Suprapubic skin (tissue), 4 donors: ENCODE results near the gene ENKUR. TPM values are rescaled to one million over a fixed set of nuclear protein-coding genes. Genes with fewer than 3 reads are reported as not detected.
A peak's percentile ranks its signal among the peaks of the same experiment; 100 is the strongest.

Experiments used
- DNase-seq, 2 donors: peaks; one replicate each; pipeline ENCODE4 v3.0.0-alpha.2; 2019; ENCODE audit warnings: low spot score in 2 of 2
- H3K27ac ChIP-seq: fragments of 200-600 bp; sonication (generic); one replicate; pipeline ENCODE4 v1.5.1; 2019
- H3K27me3 ChIP-seq: fragments of 200-600 bp; sonication (generic); one replicate; pipeline ENCODE4 v1.5.1; 2019
- H3K36me3 ChIP-seq: fragments of 200-600 bp; sonication (generic); one replicate; pipeline ENCODE4 v1.5.1; 2019
- H3K4me1 ChIP-seq: fragments of 200-600 bp; sonication (generic); one replicate; pipeline ENCODE4 v1.5.1; 2019
- H3K4me3 ChIP-seq: fragments of 200-600 bp; sonication (generic); one replicate; pipeline ENCODE4 v1.5.1; 2019; ENCODE audit warnings: mild to moderate bottlenecking
- H3K9me3 ChIP-seq: fragments of 200-600 bp; sonication (generic); one replicate; pipeline ENCODE4 v1.5.1; 2019
- EP300 ChIP-seq: sonication (generic); formaldehyde crosslinking; IDR thresholded peaks from one replicate; pipeline ENCODE4 v1.6.1; 2017; ENCODE audit warnings: antibody characterized with exemption
- POLR2A ChIP-seq, 2 donors: fragments of 450-650 bp; IDR thresholded peaks; one replicate each; pipeline ENCODE4 v1.6.1; 2017; ENCODE audit warnings: antibody characterized with exemption in 2 of 2, mild to moderate bottlenecking in 2 of 2, moderate library complexity in 2 of 2
- POLR2AphosphoS5 ChIP-seq, 3 donors: sonication (generic); formaldehyde crosslinking; IDR thresholded peaks; one replicate each; pipeline ENCODE4 v1.6.1; 2017; ENCODE audit warnings: antibody characterized with exemption in 3 of 3
- WGBS: methylation state at CpG from one replicate; pipeline ENCODE4 v1.1.5; 2018; 5-methylcytosine and 5-hydroxymethylcytosine counted together
- total RNA-seq, 4 donors: library from RNA; depleted of rRNA; stranded (reverse); fragments of >200 nt; gene quantifications; one replicate each; pipeline ENCODE4 v1.1.0, GENCODE V29; 2016
- TF ChIP-seq, protein P1 (sequence below), 2 donors: fragments of 200-600 bp in 1 of 2; fragments of 450-650 bp in 1 of 2; sonication (generic) in 1 of 2; IDR thresholded peaks; one replicate each; pipeline ENCODE4 v1.5.1; 2016 to 2019; ENCODE audit warnings: antibody characterized with exemption in 2 of 2, mild to moderate bottlenecking in 1 of 2, moderate library complexity in 1 of 2

Gene ENKUR
- total RNA-seq, 4 donors from 2014 or later, result not detected

DNA sequence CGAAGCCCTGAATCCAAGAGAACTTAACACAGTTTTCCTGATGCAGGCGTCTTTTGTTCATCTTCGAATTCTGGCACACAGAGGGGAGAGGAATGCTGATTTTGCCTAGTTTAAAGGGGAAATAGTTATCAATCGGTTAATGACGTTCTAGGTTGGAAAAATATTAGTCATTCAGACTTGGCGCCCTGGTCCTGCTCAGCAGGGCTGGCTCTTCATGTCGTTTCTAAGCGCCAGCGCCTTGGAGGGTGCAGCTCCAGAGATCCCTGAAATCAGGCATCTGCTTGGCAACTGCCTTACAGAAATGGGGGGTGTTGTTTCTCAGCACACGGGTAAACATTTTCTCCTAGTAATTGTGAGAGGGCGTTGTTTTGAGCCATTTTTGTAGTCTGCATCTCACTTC is 62.3 kb downstream of the ENKUR start:
- 47% methylated on average over 11 of the region's 11 CpGs for WGBS
- DNase-seq, result no peak
- TF ChIP-seq EP300 (no peak), POLR2A (IDR thresholded peaks at IDR 0.05) (no peak), POLR2AphosphoS5 (IDR thresholded peaks at IDR 0.05) (no peak)
- TF ChIP-seq, protein P1, sequence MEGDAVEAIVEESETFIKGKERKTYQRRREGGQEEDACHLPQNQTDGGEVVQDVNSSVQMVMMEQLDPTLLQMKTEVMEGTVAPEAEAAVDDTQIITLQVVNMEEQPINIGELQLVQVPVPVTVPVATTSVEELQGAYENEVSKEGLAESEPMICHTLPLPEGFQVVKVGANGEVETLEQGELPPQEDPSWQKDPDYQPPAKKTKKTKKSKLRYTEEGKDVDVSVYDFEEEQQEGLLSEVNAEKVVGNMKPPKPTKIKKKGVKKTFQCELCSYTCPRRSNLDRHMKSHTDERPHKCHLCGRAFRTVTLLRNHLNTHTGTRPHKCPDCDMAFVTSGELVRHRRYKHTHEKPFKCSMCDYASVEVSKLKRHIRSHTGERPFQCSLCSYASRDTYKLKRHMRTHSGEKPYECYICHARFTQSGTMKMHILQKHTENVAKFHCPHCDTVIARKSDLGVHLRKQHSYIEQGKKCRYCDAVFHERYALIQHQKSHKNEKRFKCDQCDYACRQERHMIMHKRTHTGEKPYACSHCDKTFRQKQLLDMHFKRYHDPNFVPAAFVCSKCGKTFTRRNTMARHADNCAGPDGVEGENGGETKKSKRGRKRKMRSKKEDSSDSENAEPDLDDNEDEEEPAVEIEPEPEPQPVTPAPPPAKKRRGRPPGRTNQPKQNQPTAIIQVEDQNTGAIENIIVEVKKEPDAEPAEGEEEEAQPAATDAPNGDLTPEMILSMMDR (IDR thresholded peaks at IDR 0.05), result no peak
- peak overlapping the region; percentile 91 for H3K27ac ChIP-seq
- H3K4me1 ChIP-seq, result peaks cover 34% of the 10 kb centered on the region
- H3K4me3 ChIP-seq, result peak overlapping the region; percentile 76
- no peaks in the 10 kb centered on the region for H3K9me3 ChIP-seq
- no peaks in the 10 kb centered on the region for H3K27me3 ChIP-seq
- H3K36me3 ChIP-seq, result no peaks in the 10 kb centered on the region

DNA sequence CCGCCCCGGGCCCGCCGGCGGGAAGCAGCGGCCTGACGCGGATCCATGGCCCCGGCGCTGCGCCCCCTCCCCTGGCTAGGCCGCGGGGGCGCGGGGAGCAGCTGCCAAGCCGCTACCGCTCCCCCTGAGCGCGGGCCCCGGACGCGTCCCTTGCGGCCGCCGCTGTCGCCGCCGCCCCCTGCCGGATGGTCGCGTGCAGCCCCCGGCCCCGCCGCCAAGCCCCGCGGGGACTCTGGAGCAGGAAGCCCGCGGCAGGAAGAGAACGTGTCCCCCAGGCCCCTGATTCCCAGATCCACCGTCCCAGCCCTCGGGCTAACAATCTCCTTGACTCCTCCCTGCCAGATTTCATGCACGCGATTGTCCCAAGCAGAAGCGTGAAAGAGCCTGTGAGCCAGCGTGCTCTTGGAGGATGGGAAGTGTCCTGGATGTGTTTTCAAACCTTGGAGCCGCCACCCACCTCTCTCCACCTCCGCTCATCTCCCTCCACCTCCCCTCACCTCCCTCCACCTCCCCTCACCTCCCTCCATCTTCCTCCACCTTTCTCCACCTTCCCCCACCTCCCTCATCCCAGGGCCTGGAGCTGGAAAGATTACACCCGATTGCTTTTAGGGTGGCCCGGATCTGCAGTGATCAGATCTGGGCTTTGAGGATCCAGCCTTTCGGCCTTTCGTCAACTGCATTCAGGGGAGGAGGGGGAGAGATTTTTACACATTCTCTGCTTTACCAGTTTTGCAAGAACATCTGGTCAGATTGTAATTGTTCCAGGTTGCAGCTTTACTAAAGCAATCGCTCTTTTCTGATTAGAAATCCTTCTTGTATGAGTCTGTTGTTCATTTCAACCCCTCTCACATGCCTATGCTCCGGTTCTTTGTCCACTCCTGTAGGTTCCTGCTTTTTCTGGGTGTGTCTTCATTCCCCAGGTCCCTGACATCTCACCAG is 63.0 kb downstream of the ENKUR start:
- Histone ChIP-seq H3K36me3 (no peaks in the 10 kb centered on the region), H3K9me3 (no peaks in the 10 kb centered on the region), H3K27ac (peak overlapping the region; percentile 91), H3K4me3 (peak overlapping the region; percentile 76), H3K27me3 (no peaks in the 10 kb centered on the region), H3K4me1 (peaks cover 30% of the 10 kb centered on the region)
- peak in 1 of 2 donors; percentile 74 for DNase-seq
- no peak for TF ChIP-seq EP300
- TF ChIP-seq, protein P1 (IDR thresholded peaks at IDR 0.05), result no peak
- no peak for TF ChIP-seq POLR2AphosphoS5 (IDR thresholded peaks at IDR 0.05)
- no peak for TF ChIP-seq POLR2A (IDR thresholded peaks at IDR 0.05)
- WGBS, result 10% methylated on average over 19 of the region's 53 CpGs

DNA sequence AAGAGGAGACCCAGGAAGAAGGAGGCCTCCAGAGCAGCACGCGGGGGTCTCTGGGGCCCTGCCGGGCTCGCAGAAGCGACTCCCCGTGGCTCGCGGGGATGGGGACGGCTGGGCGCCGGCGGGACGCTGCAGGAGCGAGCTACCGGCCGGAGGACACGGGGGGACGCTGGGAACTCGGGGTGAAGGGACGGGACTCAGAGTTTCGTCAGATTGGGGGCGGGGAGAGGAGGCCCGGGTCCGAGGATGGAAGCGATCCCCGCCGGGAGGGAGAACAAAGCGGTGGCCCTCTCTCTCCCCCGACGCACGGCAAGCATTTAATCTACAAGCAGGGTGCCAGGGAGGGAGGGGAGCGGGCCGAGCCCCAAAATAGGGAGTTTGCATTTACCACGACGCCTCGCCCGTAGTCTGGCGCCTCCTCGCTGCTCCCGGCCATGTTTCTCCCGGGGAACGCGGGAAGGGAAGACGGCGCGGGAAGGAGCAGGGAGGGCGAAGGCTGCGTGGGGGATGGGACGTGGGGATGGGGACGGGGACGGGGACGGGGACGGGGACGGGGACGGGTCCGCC is 63.7 kb downstream of the ENKUR start, which contains the start of gene PRTFDC1:
PRTFDC1 (minus strand) TSS at position 464 of the 564 bp plus-strand sequence; CDS start at position 433, 31 bp downstream.
- Histone ChIP-seq H3K4me3 (peak within 1 kb of the TSS; percentile 76), H3K4me1 (peaks cover 34% of the 10 kb centered on the region), H3K9me3 (no peaks in the 10 kb centered on the region), H3K36me3 (no peaks in the 10 kb centered on the region), H3K27me3 (no peaks in the 10 kb centered on the region), H3K27ac (peak within 1 kb of the TSS; percentile 91)
- DNase-seq, result peak; percentile 69 to 86
- no peak for TF ChIP-seq POLR2AphosphoS5 (IDR thresholded peaks at IDR 0.05)
- TF ChIP-seq, protein P1 (IDR thresholded peaks at IDR 0.05), result peak in 1 of 2 donors; percentile 4
- 21% methylated on average over 30 of the region's 56 CpGs for WGBS

DNA sequence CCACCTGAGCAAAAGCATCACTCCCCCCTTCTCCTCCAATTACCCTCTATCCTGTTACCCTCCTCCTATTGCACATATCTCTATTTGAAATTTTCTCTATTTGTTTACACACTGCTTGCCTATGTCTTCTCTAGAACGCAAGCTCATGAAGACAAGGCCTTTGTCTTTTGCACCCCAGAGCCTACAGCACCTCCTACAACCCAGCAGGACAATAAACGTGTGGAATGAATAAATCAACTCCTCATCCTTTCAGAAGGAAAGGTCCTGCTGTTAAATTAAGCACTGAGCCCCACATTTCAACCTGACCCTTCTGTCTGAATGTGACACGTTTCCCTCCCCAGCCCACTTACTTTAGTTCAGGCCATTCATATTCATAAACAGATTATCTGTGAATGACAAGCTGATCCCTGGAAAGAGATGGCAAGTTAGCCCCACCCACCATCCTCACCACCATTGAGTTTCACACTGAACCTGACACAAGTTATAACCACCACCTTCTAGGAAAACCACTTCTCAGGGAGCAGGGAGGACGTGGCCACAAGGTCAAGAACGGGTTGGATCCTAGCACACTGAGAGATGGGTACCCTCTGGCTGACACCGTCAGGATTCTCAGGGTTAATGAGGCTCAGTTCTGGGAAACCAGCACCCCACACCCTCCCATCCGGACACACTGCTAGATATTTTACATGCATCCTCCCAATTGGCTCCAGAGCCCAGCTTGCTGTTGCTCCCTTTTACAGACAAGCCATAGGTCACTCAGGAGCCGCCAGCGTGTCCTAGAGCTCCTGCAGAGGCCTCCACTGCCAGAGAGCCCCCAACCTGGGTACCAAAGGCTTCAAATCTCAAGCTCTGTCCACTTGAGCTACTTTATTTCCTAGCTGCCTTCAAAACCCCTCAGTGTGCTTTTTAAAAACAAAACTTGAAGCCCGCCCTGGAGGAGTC is 64.5 kb downstream of the ENKUR start:
- Histone ChIP-seq H3K4me3 (peak overlapping the region; percentile 76), H3K27ac (peak overlapping the region; percentile 91), H3K4me1 (peaks cover 34% of the 10 kb centered on the region), H3K9me3 (no peaks in the 10 kb centered on the region), H3K36me3 (no peaks in the 10 kb centered on the region), H3K27me3 (no peaks in the 10 kb centered on the region)
- no peak for DNase-seq
- TF ChIP-seq EP300 (no peak), POLR2A (IDR thresholded peaks at IDR 0.05) (no peak)
- TF ChIP-seq, protein P1 (IDR thresholded peaks at IDR 0.05), result no peak
- WGBS, result 41% methylated on average over 9 of the region's 10 CpGs
